NCI-H2196 (cell line): Measurements from ENCODE around the gene MED9.

ENCODE experiments used
- DNase-seq: peaks from one replicate; lab custom pipeline; 2025; ENCODE audit not compliant: unreplicated experiment; lab: John Stamatoyannopoulos, UW

The MED9 gene

DNA sequence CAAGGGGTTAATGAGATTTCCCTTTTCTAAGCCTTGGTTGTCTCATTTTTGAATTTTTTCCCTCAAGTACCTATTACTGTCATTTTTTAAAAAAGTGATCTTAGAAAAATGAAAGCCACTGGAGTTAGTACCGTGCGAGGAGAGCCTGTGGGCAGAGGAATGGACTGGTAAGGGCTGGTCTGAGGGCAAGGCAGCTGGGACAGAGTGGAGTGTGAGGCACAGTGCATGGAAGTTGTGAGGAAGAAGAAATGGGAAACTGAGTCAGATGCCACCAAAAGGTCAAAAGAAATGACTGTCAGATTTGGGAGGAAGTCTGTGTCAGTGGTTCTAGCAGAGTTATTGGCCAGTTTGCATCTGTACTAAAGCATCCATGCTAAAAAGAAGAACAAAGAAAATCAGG, 11.2 kb downstream of the MED9 start:
- no peak for DNase-seq

DNA sequence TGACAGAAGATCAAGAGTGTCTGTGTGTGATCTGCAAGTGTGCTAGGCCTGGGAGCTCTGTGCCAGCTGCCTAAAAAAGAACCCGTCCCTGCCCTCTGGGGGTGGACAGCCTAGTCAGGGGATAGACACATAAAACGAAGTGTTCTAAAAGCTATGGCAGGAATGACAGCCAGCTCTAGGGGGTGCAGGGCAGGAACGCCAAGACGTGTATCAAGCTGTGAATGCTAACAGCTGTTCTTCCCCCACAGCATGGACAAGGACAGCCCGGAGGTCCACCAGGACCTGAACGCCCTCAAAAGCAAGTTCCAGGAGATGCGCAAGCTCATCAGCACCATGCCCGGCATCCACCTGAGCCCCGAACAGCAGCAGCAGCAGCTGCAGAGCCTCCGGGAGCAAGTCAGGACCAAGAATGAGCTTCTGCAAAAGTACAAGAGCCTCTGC, 14.3 kb downstream of the MED9 start:
- DNase-seq = no peak

DNA sequence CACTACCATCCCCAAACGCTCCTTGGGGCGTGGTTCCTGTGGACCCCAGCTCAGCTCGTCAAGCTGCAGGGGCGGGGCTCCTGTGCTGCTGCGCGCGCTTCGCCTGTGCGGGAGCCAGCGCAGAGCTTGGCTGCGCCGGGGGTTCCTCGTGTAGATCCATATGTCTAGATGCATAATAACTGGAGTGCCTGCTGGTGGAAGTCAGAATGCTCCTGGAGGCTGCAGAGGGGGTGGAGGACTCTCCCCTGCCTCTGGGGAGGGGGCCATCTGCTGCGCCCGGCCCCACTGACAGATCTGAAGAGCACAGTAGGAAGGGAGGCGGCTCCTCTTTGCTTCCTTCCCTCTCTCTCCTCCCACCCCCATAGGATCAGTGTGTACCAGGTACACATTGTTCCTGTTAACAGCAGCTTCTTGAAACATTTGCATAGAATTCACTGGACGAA, 14.8 kb downstream of the MED9 start:
- DNase-seq = no peak

DNA sequence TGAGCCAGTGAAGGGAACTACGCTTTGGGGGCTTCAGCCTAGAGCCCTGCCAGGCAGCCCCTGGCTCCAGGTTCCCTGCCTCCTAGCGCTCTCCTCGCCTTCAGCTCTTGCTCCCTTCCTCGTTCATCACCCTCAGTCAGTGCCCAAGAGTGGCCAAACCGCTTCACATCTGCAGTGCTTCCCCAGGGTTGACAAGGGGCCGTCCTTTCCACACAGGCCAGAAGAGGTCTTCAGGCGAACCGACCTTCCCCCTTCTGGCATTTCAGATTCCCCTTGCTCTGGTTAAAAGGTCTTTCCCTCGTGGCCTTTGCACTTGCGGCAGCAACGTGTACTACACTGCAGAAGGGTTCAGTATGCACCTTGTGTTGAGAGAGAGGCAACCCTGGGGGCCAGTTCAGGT, 15.3 kb downstream of the MED9 start:
- DNase-seq = no peak

GRCh38 chr17:17492571-17492970, 15.8 kb downstream of the MED9 start:
- DNase-seq = no peak

- no peak for DNase-seq
Observed at GRCh38 chr17:17493249-17493985, 16.6 kb downstream of the MED9 start.

- no peak for DNase-seq
Observed at GRCh38 chr17:17493986-17494466, 17.2 kb downstream of the MED9 start.

DNA sequence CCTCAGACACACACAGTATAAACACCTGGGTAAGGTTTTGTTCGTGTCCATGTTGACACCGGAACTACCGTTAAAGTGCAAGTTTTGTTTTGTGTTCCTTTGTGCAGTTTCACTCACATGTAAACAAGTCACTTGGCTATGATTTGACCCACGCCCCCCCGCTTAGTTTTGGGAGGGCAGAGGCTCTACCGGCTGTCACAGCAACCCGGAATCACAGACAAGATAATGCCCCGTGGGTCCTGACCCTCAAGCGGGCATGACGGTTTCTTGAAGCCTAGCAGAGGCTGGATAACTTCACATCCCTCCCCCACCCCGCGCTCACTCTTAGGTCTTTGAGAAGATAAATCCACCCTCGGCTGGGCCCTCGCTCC, 17.7 kb downstream of the MED9 start:
- no peak for DNase-seq

- DNase-seq = peak; percentile 7
Observed at GRCh38 chr17:17494870-17495535, 18.2 kb downstream of the MED9 start.

DNA sequence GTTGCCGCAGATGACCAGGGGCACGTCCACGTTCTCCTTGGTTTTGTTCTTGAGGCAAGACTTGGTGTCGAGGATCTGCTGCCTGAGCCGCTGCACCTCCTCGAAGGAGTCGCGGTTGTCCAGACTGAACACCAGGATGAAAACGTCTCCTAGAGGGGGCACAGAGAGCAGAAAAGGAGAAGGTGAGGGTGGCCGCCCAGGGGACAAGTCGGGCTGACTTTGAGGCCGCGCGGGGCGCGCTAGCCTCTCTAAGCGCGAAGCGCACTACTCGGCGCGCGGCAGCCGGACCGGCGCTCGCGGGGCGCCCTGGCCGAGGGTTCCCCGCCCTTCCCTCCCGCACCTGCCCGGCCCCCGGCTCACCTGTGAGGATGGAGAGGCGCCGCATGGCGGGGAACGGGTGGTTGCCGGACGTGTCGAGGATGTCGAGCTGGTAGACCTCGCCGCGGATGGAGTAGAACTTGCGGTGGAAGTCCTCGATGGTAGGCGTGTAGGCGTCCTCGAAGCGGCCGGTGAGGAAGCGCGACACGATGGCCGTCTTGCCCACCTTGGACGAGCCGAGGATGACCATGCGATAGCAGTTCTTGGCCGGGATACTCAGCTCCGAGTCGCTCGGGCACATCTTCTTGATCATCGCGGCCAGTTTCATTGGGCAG, 18.9 kb downstream of the MED9 start:
- DNase-seq = no peak

DNA sequence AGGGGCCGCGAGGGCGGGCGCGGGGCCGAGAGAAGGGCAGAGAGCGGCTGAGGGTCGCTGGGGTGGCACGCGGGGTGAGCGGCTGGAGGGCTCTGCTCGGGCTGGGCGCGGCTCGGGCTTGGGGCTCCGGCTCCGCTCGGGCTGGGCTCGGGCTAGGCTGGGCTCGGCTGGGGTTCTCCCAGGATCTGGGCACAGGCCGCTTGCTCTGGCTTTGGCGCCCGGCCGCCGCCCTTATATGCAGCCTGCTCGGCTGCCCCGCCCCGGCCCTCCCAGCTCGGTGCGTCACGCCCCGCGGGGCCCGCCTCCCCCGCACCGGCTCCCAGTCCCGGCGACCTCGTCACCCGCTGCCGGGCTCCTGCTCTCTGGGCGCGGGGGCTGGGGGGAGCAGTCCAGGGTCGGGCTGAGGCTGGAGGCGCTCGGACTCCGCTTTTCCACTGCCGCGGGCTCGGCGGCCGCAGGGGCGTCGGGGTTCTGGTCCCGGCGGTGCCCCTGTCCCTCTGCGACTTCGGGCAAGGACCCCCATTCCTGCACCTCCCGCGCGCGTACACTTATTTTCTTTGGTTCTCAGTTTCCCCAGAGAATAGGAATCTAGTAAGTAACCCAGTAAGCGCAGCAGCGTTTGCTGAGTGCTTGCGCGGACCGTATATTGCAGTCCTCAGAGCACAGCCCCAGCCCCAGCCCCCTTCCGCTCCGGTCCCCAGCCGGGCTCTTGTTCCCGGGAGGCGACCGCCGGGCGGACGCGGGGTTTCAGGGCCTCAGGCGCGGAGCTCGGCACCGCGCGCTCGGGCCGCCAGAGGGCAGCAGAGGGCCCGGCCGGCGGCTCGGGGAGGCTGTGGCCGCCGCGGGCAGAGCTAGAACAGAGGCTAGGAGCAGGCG, 19.6 kb downstream of the MED9 start, which contains the start of gene RASD1:
Gene RASD1, minus strand, starts transcription at position 207 of the 876 bp plus-strand sequence. CDS start 214 bp downstream, outside the sequence.
- peak; percentile 78 for DNase-seq

GRCh38 chr17:17497065-17497844, 20.5 kb downstream of the MED9 start:
- no peak for DNase-seq

- DNase-seq = no peak
Observed at GRCh38 chr17:17497845-17498520, 21.2 kb downstream of the MED9 start.

DNA sequence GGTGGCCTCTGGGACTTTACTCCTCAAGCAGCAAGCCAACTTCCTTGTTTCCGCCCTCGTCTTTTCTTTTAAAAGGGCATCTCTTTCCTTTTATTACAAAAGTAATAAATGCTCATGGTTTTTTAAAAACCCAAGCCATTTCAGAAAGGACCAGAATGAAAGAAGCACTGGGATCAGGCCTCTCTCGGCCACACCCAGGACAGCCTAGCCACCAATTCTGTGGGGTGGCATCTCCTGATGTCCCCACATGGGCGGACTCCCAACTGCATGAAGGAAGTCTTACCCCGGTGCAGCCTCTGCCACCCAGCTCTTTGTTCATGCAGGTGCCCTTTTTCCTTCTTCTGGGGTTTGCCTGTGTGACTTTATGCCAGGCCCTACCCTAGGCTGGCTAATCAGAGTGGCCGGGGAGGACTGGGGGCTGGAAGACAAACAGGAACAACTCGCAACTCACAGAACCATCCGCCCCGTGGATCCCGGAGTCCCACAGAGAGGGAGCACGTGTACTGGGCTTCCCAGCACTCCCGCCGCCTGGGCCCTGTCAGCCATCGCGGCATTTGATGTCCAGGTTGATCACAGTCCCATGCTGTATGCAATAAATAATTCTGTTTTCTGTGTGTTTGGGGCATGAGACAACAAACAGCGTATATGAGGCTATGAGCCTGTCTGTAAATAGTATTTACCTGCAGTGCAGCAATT, 22.0 kb downstream of the MED9 start:
- no peak for DNase-seq

DNA sequence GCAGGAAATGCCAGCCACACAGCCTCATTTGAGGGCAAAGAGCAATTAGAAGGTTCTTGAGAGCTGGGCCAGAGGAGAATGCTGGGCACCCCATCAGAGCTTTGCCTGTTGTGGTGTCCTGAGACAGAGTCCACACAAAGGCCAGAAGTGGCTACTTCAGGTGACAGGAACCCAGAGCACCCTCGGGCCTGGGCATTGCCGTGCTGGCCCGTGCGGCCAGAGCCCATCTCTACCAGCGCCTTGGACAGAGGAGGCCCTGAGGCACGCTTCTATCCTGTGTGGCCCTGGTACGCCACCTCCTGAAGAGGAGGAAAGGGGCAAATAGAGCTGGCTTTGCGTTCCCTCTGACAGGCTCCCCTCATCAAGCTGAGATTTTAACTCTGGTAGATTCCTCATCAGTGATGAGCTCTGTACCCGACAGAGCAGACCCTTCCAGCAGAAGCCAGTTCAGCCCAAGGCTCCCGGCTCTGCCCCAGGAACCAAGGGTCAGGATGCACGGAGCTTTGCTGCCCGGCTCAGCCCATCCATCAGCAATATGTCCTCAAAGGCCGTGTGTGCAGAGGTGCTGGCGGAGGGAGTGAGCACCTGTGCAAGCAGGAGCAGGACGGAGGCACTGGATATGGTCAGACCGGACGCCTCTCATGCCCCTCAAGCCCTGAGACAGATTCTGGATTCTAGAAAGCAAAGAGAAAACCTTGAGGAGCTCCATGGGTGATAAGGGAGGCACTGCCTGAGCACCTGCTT, 22.8 kb downstream of the MED9 start:
- DNase-seq = no peak

DNA sequence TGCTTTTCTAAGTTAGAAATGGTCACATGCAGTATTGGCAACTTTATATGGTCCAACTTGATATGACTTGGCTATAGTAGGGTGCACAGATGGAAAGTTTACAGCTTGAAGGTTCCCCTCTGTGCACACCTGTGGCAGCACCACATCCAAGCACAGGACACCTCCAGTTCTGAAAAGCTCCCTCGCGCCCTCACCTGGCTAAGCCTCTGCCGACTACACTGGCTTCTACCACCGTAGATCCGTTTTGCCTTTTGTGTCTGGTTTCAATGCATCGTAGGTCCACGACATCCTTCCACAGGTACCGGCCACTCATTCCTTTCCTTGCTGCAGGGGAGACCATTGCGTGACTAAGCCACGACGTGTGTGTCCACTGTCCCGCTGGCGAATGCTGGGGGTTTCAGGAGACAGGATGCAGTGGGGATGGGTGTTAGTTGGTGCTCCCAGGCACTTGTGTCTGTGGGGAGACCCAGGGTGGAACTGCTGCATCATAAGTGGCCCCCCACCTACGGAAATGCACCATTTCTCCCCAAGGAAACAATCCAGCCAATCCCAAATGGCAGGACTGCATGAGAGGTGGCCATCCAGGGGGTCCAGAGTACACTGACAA, 24.3 kb downstream of the MED9 start:
- DNase-seq = no peak

DNA sequence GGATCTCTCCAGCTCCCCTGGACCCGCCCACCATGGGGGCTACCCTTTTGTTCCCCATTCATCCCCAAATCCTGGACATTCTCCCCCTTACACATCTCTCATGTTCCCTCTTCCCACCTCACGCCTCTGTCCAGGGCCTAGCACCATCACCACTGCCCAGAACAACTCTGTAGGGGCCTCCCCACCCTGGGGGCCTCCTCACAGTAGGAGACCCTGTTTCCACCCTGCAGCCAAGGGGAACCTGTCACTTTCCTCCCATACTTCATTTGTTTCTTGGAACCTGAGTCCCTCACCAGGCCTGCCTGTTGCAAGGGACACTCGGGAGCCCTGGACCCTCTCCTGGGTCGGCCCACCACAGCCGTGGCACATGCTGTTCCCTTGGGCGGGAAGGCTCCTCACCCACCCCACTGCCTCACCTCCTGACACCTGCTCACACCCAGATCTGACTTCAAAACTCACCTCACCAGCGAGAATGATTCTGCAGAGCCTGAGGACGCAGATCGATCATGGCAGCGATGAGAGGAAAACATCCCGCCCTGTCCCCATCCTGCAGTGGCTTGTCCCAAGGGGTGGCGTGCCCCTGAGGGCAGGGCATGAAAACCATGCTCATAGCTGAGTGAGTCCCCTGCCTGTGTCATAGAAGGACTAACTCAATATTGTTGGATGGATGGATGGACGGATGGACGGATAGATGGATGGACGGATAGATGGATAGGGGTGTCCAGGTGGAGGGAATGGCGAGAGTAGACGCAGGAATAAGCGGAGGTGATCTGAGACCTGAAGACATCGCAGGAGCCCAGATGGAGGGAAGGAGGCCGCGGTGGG, 26.2 kb downstream of the MED9 start:
- no peak for DNase-seq
